GM12878 (cell line): ENCODE data around the gene LSAMP. TPM values are rescaled to one million over a fixed set of nuclear protein-coding genes. Genes with fewer than 3 reads are reported as not detected.

Experiments used
- BACH1 ChIP-seq: fragments of 450-650 bp; IDR thresholded peaks from 2 replicates; pipeline ENCODE4 v1.6.1; 2017; ENCODE audit warnings: mild to moderate bottlenecking, borderline replicate concordance
- CREM ChIP-seq: IDR thresholded peaks from 2 replicates; pipeline ENCODE4 v1.6.1; 2014; ENCODE audit warnings: antibody characterized with exemption, low read depth
- EED ChIP-seq: sonication (generic); IDR thresholded peaks from 2 replicates; pipeline ENCODE4 v1.6.1; 2016; ENCODE audit warnings: antibody characterized with exemption, low read depth
- EP300 ChIP-seq, 2 experiments: fragments of 150-350 bp in 1 of 2; IDR thresholded peaks; 2 replicates each; pipeline ENCODE4 v1.6.1; 2011 to 2012; ENCODE audit warnings: low read depth in 2 of 2, low read length in 2 of 2, borderline replicate concordance in 1 of 2, improper control_type of control experiment in 1 of 2, inconsistent platforms in 1 of 2; ENCODE audit not compliant: control insufficient read depth in 1 of 2
- FOXM1 ChIP-seq: IDR thresholded peaks from 2 replicates; pipeline ENCODE4 v1.6.1; 2012; ENCODE audit warnings: low read depth, mild to moderate bottlenecking, inconsistent platforms, low read length, moderate library complexity
- GABPA ChIP-seq: IDR thresholded peaks from 2 replicates; pipeline ENCODE4 v1.6.1; 2014; ENCODE audit warnings: antibody characterized with exemption, low read depth, mild to moderate bottlenecking, inconsistent platforms
- JUNB ChIP-seq: IDR thresholded peaks from 2 replicates; pipeline ENCODE4 v1.6.1; 2016; ENCODE audit warnings: antibody characterized with exemption, mild to moderate bottlenecking
- NFIC ChIP-seq: IDR thresholded peaks from 2 replicates; pipeline ENCODE4 v1.6.1; 2012; ENCODE audit warnings: low read depth, mild to moderate bottlenecking, inconsistent platforms, low read length, moderate library complexity
- NFYA ChIP-seq: IDR thresholded peaks from 2 replicates; pipeline ENCODE4 v1.6.1; 2011; ENCODE audit warnings: low read depth, mild to moderate bottlenecking, low read length, improper control_type of control experiment, borderline replicate concordance
- PAX8 ChIP-seq: fragments of 450-650 bp; IDR thresholded peaks from 2 replicates; pipeline ENCODE4 v1.6.1; 2017; ENCODE audit warnings: mild to moderate bottlenecking, moderate library complexity
- PML ChIP-seq: IDR thresholded peaks from 2 replicates; pipeline ENCODE4 v1.6.1; 2012; ENCODE audit warnings: low read length, inconsistent platforms
- RUNX3 ChIP-seq: IDR thresholded peaks from 2 replicates; pipeline ENCODE4 v1.6.1; 2012; ENCODE audit warnings: low read length, inconsistent platforms
- SMARCA5 ChIP-seq: fragments of 450-650 bp; IDR thresholded peaks from 2 replicates; pipeline ENCODE4 v1.6.1; 2017; ENCODE audit warnings: mild to moderate bottlenecking
- SUPT20H ChIP-seq: IDR thresholded peaks from 2 replicates; pipeline ENCODE4 v1.6.1; 2011; ENCODE audit warnings: low read depth, mild to moderate bottlenecking, low read length, moderate library complexity, borderline replicate concordance; ENCODE audit not compliant: control insufficient read depth
- TBL1XR1 ChIP-seq: IDR thresholded peaks from 2 replicates; pipeline ENCODE4 v1.6.1; 2012; ENCODE audit warnings: low read depth, low read length, improper control_type of control experiment
- TCF3 ChIP-seq: IDR thresholded peaks from 2 replicates; pipeline ENCODE4 v1.6.1; 2012; ENCODE audit warnings: low read depth, mild to moderate bottlenecking, low read length, borderline replicate concordance; ENCODE audit not compliant: insufficient read depth
- ZNF384 ChIP-seq: IDR thresholded peaks from 2 replicates; pipeline ENCODE4 v1.6.1; 2012; ENCODE audit warnings: low read depth, mild to moderate bottlenecking, low read length, improper control_type of control experiment, borderline replicate concordance
- polyA plus RNA-seq, 11 experiments: library from polyadenylated mRNA; depleted of rRNA in 4 of 11; unstranded in 6 of 11; stranded (reverse) in 5 of 11; fragments of >200 nt; fragmentation: Nextera tagmentation in 4 of 11; fragmentation: Illumina TruSeq in 1 of 11; extraction: Ambion mirVana in 4 of 11; extraction: Trizol in 1 of 11; gene quantifications; 1 replicate in 1 of 11; 2 replicates in 10 of 11; pipeline versions ENCODE4 v1.2.1 to v1.2.3, GENCODE V29; 2011 to 2016; ENCODE audit warnings: inconsistent platforms in 2 of 11, missing spikeins in 2 of 11, low read depth in 1 of 11
- total RNA-seq, 4 experiments: library from RNA; depleted of rRNA in 3 of 4; stranded (reverse); fragments of >200 nt in 3 of 4; fragmentation: Illumina TruSeq in 1 of 4; extraction: Trizol in 1 of 4; gene quantifications; 2 replicates each; pipeline versions ENCODE4 v1.2.1 to v1.2.3, GENCODE V29; 2013 to 2021
- TF ChIP-seq, protein P1 (sequence below), 3 experiments: IDR thresholded peaks in 2 of 3; conservative IDR thresholded peaks in 1 of 3; 2 replicates each; pipeline ENCODE4 v1.5.1; 2011; ENCODE audit warnings: low read depth in 3 of 3, low read length in 3 of 3, mild to moderate bottlenecking in 3 of 3, control low read depth in 2 of 3, moderate library complexity in 2 of 3, inconsistent platforms in 1 of 3, mixed read lengths in 1 of 3; ENCODE audit not compliant: control insufficient read depth in 2 of 3, insufficient read depth in 1 of 3; ENCODE audit errors: extremely low read depth in 1 of 3
- TF ChIP-seq, protein P2 (sequence below): fragments of 450-650 bp; IDR thresholded peaks from 2 replicates; pipeline ENCODE4 v1.6.1; 2017; ENCODE audit warnings: mild to moderate bottlenecking, low read depth, inconsistent platforms; ENCODE audit not compliant: poor library complexity, severe bottlenecking
- TF ChIP-seq, protein P3 (sequence below): fragments of 150-350 bp; IDR thresholded peaks from 2 replicates; pipeline ENCODE4 v1.6.1; 2016; ENCODE audit warnings: low read depth, low read length

The LSAMP gene
- total and polyA plus RNA-seq, 10 of the 15 experiments (the other 5 are each of a cell fraction or from before 2014, with no cell fraction given): 2.0 to 12.7 (median 6.5) TPM

DNA sequence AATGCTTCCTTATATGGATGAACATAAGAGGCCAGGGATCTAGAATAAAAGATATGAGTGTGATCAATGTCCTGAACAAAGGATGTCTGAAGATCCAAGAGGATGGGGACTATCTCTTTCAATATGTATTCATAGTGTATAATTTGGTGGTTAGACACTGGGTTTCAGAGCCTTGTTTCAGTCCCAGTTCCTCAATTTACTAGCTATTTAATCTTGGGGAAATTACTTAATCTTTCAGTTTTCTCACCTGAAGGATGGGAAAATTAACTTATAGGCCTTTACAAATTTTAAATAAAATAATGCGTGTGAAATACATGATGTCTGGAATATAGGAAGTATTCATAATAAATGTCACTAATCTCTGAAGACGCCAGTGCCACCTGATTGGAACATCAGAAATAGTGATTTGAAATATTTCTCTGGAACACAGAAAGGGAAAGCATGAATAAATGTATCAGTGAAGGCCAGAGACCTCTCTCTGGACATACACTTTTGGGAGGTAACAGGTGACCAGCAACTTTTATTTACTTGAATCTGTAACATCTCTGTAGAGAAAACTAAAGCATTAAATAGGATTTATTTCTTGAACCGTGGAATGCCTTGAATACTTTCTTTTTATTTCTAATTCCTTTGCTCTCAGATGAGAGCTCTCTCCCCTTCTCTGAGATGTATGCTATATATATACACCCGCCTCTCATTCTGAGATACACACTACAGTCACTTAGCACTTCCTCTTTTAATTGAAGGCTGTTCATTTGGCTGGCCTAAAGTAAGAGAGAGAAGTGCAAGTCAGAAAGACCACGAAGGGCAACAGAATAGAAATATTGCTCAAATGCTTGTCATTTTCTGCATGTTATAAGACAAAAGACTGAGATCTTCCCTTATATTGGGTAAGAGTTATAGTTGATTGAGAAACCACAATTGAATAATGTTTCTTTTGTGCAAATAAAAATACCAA lies 407.1 kb downstream of the LSAMP start (continued):
- TF ChIP-seq FOXM1 (peak; percentile 72), TBL1XR1 (no peak), PML (peak; percentile 66; the same call in 1 of the 2 replicates), GABPA (0 out of 2 replicates have a peak, but pooled peaks have one; percentile 41), NFYA (no peak), SMARCA5 (peak; percentile 91), PAX8 (peak; percentile 51; the same call in 1 of the 2 replicates), CREM (peak; percentile 86), SUPT20H (no peak), TCF3 (no peak), EP300 (IDR thresholded peaks at IDR 0.05; ENCODE audit: borderline replicate concordance in 1 of 2, control insufficient read depth in 1 of 2, low read depth in 2 of 2, low read length in 2 of 2) (peak; percentile 40 to 84; a peak in 3 of 4 replicates), RUNX3 (peak; percentile 99), EED (peak; percentile 97), JUNB (peak; percentile 90), ZNF384 (no peak), BACH1 (peak; percentile 86; the same call in 1 of the 2 replicates), NFIC (peak; percentile 97)
- TF ChIP-seq, protein P1, sequence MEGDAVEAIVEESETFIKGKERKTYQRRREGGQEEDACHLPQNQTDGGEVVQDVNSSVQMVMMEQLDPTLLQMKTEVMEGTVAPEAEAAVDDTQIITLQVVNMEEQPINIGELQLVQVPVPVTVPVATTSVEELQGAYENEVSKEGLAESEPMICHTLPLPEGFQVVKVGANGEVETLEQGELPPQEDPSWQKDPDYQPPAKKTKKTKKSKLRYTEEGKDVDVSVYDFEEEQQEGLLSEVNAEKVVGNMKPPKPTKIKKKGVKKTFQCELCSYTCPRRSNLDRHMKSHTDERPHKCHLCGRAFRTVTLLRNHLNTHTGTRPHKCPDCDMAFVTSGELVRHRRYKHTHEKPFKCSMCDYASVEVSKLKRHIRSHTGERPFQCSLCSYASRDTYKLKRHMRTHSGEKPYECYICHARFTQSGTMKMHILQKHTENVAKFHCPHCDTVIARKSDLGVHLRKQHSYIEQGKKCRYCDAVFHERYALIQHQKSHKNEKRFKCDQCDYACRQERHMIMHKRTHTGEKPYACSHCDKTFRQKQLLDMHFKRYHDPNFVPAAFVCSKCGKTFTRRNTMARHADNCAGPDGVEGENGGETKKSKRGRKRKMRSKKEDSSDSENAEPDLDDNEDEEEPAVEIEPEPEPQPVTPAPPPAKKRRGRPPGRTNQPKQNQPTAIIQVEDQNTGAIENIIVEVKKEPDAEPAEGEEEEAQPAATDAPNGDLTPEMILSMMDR (IDR thresholded peaks at IDR 0.05 in 2 of 3, conservative IDR thresholded peaks at IDR 0.05 in 1 of 3; ENCODE audit: control insufficient read depth in 2 of 3, extremely low read depth in 1 of 3, insufficient read depth in 1 of 3, low read depth in 3 of 3, low read length in 3 of 3): no peak
- TF ChIP-seq, protein P2, sequence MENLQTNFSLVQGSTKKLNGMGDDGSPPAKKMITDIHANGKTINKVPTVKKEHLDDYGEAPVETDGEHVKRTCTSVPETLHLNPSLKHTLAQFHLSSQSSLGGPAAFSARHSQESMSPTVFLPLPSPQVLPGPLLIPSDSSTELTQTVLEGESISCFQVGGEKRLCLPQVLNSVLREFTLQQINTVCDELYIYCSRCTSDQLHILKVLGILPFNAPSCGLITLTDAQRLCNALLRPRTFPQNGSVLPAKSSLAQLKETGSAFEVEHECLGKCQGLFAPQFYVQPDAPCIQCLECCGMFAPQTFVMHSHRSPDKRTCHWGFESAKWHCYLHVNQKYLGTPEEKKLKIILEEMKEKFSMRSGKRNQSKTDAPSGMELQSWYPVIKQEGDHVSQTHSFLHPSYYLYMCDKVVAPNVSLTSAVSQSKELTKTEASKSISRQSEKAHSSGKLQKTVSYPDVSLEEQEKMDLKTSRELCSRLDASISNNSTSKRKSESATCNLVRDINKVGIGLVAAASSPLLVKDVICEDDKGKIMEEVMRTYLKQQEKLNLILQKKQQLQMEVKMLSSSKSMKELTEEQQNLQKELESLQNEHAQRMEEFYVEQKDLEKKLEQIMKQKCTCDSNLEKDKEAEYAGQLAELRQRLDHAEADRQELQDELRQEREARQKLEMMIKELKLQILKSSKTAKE: peak; percentile 46
- TF ChIP-seq, protein P3, sequence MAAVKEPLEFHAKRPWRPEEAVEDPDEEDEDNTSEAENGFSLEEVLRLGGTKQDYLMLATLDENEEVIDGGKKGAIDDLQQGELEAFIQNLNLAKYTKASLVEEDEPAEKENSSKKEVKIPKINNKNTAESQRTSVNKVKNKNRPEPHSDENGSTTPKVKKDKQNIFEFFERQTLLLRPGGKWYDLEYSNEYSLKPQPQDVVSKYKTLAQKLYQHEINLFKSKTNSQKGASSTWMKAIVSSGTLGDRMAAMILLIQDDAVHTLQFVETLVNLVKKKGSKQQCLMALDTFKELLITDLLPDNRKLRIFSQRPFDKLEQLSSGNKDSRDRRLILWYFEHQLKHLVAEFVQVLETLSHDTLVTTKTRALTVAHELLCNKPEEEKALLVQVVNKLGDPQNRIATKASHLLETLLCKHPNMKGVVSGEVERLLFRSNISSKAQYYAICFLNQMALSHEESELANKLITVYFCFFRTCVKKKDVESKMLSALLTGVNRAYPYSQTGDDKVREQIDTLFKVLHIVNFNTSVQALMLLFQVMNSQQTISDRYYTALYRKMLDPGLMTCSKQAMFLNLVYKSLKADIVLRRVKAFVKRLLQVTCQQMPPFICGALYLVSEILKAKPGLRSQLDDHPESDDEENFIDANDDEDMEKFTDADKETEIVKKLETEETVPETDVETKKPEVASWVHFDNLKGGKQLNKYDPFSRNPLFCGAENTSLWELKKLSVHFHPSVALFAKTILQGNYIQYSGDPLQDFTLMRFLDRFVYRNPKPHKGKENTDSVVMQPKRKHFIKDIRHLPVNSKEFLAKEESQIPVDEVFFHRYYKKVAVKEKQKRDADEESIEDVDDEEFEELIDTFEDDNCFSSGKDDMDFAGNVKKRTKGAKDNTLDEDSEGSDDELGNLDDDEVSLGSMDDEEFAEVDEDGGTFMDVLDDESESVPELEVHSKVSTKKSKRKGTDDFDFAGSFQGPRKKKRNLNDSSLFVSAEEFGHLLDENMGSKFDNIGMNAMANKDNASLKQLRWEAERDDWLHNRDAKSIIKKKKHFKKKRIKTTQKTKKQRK: no peak
